Activated B cell treated with CpG ODN at 0.5 μM for 24 hours (primary cell): ENCODE measurements around the gene MACO1. TPM values are rescaled to one million over a fixed set of nuclear protein-coding genes. Genes with fewer than 3 reads are reported as not detected.

Experiments used
- ATAC-seq: fragments of 200-7000 bp; cut with Tn5 transposase; one replicate; pipeline ENCODE4 v1.10.0; 2021; ENCODE audit warnings: low read depth, mild to moderate bottlenecking, moderate library complexity
- CTCF ChIA-PET: fragments of 350-600 bp; sonication (Branson Sonifier 250); formaldehyde crosslinking; loops from one replicate; lab custom pipeline; 2021; ENCODE audit warnings: antibody characterized with exemption; lab: Charles Lee
- POLR2A ChIA-PET: fragments of 350-600 bp; sonication (Branson Sonifier 250); formaldehyde crosslinking; loops from one replicate; lab custom pipeline; 2021; ENCODE audit warnings: antibody characterized with exemption; lab: Charles Lee
- DNase-seq: peaks from one replicate; pipeline ENCODE4 v3.0.0; 2022
- H3K27ac Mint-ChIP-seq: one replicate; pipeline ENCODE4 v1.8.0; 2020; ENCODE audit warnings: mixed read lengths
- H3K27me3 Mint-ChIP-seq: one replicate; pipeline ENCODE4 v1.8.0; 2021; ENCODE audit warnings: mixed read lengths
- H3K36me3 Mint-ChIP-seq: one replicate; pipeline ENCODE4 v1.8.0; 2021; ENCODE audit warnings: low read depth, mixed read lengths
- H3K4me1 Mint-ChIP-seq: one replicate; pipeline ENCODE4 v1.8.0; 2021; ENCODE audit warnings: mixed read lengths
- H3K4me3 Mint-ChIP-seq: one replicate; pipeline ENCODE4 v1.8.0; 2020; ENCODE audit warnings: mild to moderate bottlenecking, mixed read lengths
- H3K9me3 Mint-ChIP-seq: one replicate; pipeline ENCODE4 v1.8.0; 2020; ENCODE audit warnings: mixed read lengths
- CTCF ChIP-seq: fragments of 200-600 bp; IDR thresholded peaks from one replicate; pipeline ENCODE4 v1.8.0; 2022; ENCODE audit warnings: antibody characterized with exemption, mild to moderate bottlenecking
- intact Hi-C: fragments of 100-400 bp; cut with micrococcal nuclease; formaldehyde crosslinking; loops from one replicate; pipeline ENCODE4 v1.15.1; 2024
- total RNA-seq: library from RNA; stranded (reverse); gene quantifications from 2 replicates; pipeline ENCODE4 v1.2.3, GENCODE V29; 2022

Gene MACO1
- total RNA-seq, 1 donor from 2014 or later: 19.7 TPM

- no peak overlapping the region for H3K4me3 Mint-ChIP-seq
- TF ChIP-seq CTCF: no peak
- H3K27ac Mint-ChIP-seq: no peak overlapping the region
- no peaks in the 10 kb centered on the region for H3K4me1 Mint-ChIP-seq
- peaks cover 3% of the 10 kb centered on the region for H3K27me3 Mint-ChIP-seq
- no peaks in the 10 kb centered on the region for H3K9me3 Mint-ChIP-seq
- DNase-seq (no peak), ATAC-seq (no peak)
- ChIA-PET POLR2A (no interaction called here), CTCF (no interaction called here)
- intact Hi-C loops: no loop called here
- no peaks in the 10 kb centered on the region for H3K36me3 Mint-ChIP-seq
Observed at GRCh38 chr1:25536124-25536523, 105.4 kb downstream of the MACO1 start.

- no peak for ATAC-seq
Observed at GRCh38 chr1:25537153-25537831, 106.6 kb downstream of the MACO1 start.

DNA sequence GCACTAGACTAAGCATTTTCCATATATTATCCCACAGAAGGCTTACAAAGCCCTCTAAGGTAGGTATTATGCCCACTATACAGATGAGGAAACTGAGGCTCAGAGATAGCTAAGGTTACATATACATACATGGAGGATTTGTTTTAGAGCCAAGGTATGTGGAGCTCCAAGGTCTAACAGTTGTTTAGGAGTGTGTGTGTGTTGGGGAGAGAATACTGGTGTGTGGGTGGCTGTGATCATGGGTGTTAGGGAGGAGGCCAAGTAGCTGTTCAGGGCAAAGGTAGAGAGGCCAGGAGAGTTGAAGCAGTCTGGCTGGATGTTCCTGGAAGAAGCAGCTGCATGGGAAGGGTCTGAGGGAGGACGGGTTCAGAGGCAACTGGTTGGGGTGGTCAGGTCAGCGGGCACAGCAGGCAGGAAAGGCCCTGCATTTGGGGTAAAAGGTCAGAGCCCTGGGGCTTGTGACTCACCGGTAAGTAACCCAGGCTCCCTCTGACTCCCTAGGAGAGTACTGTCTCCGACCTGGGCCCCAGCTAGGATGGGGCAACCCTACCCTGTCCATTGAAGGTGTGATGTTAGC lies 107.6 kb downstream of the MACO1 start:
- DNase-seq (no peak), ATAC-seq (no peak)
- ChIA-PET POLR2A (no interaction called here), CTCF (no interaction called here)
- intact Hi-C loops: no loop called here
- peaks cover 7% of the 10 kb centered on the region for H3K4me1 Mint-ChIP-seq
- no peak for TF ChIP-seq CTCF
- H3K9me3 Mint-ChIP-seq: no peaks in the 10 kb centered on the region
- no peak overlapping the region for H3K4me3 Mint-ChIP-seq
- no peaks in the 10 kb centered on the region for H3K36me3 Mint-ChIP-seq
- H3K27me3 Mint-ChIP-seq: peaks cover 4% of the 10 kb centered on the region
- no peak overlapping the region for H3K27ac Mint-ChIP-seq

More at GRCh38 chr1:25537153-25537831, 106.6 kb downstream of the MACO1 start:
- no peak for DNase-seq
- Mint-ChIP-seq H3K27ac (no peak overlapping the region), H3K27me3 (peaks cover 4% of the 10 kb centered on the region), H3K4me1 (peaks cover 1% of the 10 kb centered on the region), H3K4me3 (no peak overlapping the region), H3K9me3 (no peaks in the 10 kb centered on the region), H3K36me3 (no peaks in the 10 kb centered on the region)
- intact Hi-C loops: no loop called here
- POLR2A ChIA-PET: no interaction called here
- TF ChIP-seq CTCF: no peak
- CTCF ChIA-PET: no interaction called here

DNA sequence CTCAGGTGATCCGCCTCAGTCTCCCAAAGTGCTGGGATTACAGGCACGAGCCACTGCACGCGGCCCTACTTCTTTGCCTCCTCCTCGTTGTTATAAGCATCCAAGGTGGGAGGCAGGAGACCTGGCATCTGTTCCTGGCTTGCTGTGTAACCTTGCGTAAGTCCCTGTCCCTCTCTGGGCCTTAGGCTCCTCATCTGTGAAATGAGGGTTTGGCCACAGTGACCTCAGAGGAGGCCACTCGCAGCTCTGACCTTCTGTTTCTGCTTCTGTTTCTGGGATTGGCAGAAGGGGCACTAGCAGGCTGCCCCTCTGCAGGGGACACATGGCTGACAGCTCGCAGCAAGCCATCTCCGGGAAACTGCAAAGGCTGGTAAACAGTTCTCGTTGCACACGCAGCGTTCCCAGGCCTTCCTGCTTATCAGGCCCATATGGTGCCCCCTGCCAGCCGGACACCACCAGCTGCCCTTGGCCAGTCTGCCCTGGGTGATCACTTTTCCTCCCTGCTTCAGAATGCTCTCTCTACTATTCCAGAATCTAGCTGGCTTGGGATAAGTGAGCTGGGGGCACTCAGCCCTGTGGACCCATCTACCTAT lies 110.1 kb downstream of the MACO1 start:
- H3K36me3 Mint-ChIP-seq: no peaks in the 10 kb centered on the region
- TF ChIP-seq CTCF: no peak
- no peaks in the 10 kb centered on the region for H3K9me3 Mint-ChIP-seq
- intact Hi-C loops: no loop called here
- H3K4me1 Mint-ChIP-seq: peaks cover 22% of the 10 kb centered on the region
- H3K27ac Mint-ChIP-seq: no peak overlapping the region
- POLR2A ChIA-PET: no interaction called here
- no peak overlapping the region for H3K4me3 Mint-ChIP-seq
- no peak for ATAC-seq
- H3K27me3 Mint-ChIP-seq: peaks cover 4% of the 10 kb centered on the region
- CTCF ChIA-PET: no interaction called here
- no peak for DNase-seq

GRCh38 chr1:25541425-25541824 lies 110.7 kb downstream of the MACO1 start:
- Mint-ChIP-seq H3K4me3 (no peak overlapping the region), H3K27ac (no peak overlapping the region), H3K9me3 (no peaks in the 10 kb centered on the region), H3K27me3 (peaks cover 4% of the 10 kb centered on the region), H3K36me3 (no peaks in the 10 kb centered on the region), H3K4me1 (peaks cover 22% of the 10 kb centered on the region)
- ATAC-seq (no peak), DNase-seq (no peak)
- CTCF ChIA-PET: no interaction called here
- POLR2A ChIA-PET: no interaction called here
- no peak for TF ChIP-seq CTCF
- intact Hi-C loops: no loop called here
